Left cardiac atrium (tissue), 2 donors: ENCODE measurements around the gene MEIOB. TPM values are rescaled to one million over a fixed set of nuclear protein-coding genes. Genes with fewer than 3 reads are reported as not detected.

Experiments
- total RNA-seq, 2 donors: library from RNA; stranded (reverse); fragmentation: NEBNext Ultra II Directional; extraction: Animal tissue kit (Norgen Biotek cat#: 25700); gene quantifications; one replicate each; pipeline ENCODE4 v1.2.1, GENCODE V29; 2021
- donor health status: DM: no; HTN: yes; CAD: no; lungs with severe emphysema.
- donor health status: DM: yes; HTN: yes; CAD: no.

Gene MEIOB
- total RNA-seq, 2 donors from 2014 or later, result 0.18 to 0.21 TPM

Other genes starting within 250 kb of the MEIOB start
- gene JPT2, start 193.9 kb downstream of the MEIOB start, total RNA-seq, result 10 to 100 TPM; 29.1 to 35.3 TPM
- 10 to 100 TPM; 60.9 to 70.4 TPM for gene MAPK8IP3, start 166.0 kb downstream of the MEIOB start, total RNA-seq
- 10 to 100 TPM; 35.7 to 43.4 TPM for gene NME3, start 100.6 kb downstream of the MEIOB start, total RNA-seq
- 10 to 100 TPM in 1 of 2 donors, 1 to 10 TPM in 1; 6.9 to 11.9 TPM for gene EME2, start 99.4 kb downstream of the MEIOB start, total RNA-seq
- gene MRPS34, start 99.0 kb downstream of the MEIOB start, total RNA-seq, result 10 to 100 TPM; 57.0 to 69.2 TPM
- gene SPSB3, start 89.6 kb downstream of the MEIOB start, total RNA-seq, result 10 to 100 TPM; 25.9 to 27.7 TPM
- gene NUBP2, start 89.2 kb downstream of the MEIOB start, total RNA-seq, result 10 to 100 TPM; 32.5 to 33.6 TPM
- gene IGFALS, start 78.5 kb downstream of the MEIOB start, total RNA-seq, result not detected
- gene HAGH, start 45.3 kb downstream of the MEIOB start, total RNA-seq, result 100 to 1,000 TPM; 113 to 123 TPM
- 10 to 100 TPM; 21.1 to 21.2 TPM for gene FAHD1, start 45.0 kb downstream of the MEIOB start, total RNA-seq
- gene HS3ST6, start 46.3 kb upstream of the MEIOB start, total RNA-seq, result not detected
- gene MSRB1, start 71.0 kb upstream of the MEIOB start, total RNA-seq, result 10 to 100 TPM; 23.6 to 30.8 TPM
- gene RPL3L, start 82.5 kb upstream of the MEIOB start, total RNA-seq, result 10 to 100 TPM; 33.4 to 78.2 TPM
- gene NDUFB10, start 87.4 kb upstream of the MEIOB start, total RNA-seq, result 100 to 1,000 TPM; 411 to 435 TPM
- gene RPS2, start 92.7 kb upstream of the MEIOB start, total RNA-seq, result 1,000 to 10,000 TPM; 1,152 to 1,209 TPM
- gene RNF151, start 94.7 kb upstream of the MEIOB start, total RNA-seq, result not detected
- gene TBL3, start 99.9 kb upstream of the MEIOB start, total RNA-seq, result 10 to 100 TPM; 19.4 to 21.5 TPM
- gene NOXO1, start 109.3 kb upstream of the MEIOB start, total RNA-seq, result not detected
- gene GFER, start 112.0 kb upstream of the MEIOB start, total RNA-seq, result 10 to 100 TPM; 18.1 to 20.6 TPM
- gene SYNGR3, start 117.8 kb upstream of the MEIOB start, total RNA-seq, result 1 to 10 TPM in 1 of 2 donors, under 1 TPM in 1; 0.74 to 1.9 TPM
- gene ZNF598, start 137.7 kb upstream of the MEIOB start, total RNA-seq, result 10 to 100 TPM; 14.7 to 22.9 TPM
- under 1 TPM in 1 of 2 donors, not detected in 1; 0.84 TPM for gene NPW, start 147.6 kb upstream of the MEIOB start, total RNA-seq
- gene NHERF2, start 154.7 kb upstream of the MEIOB start, total RNA-seq, result 100 to 1,000 TPM; 164 to 242 TPM
- gene NTHL1, start 175.7 kb upstream of the MEIOB start, total RNA-seq, result 10 to 100 TPM in 1 of 2 donors, 1 to 10 TPM in 1; 5.7 to 16.6 TPM
- gene TSC2, start 175.8 kb upstream of the MEIOB start, total RNA-seq, result 10 to 100 TPM; 54.3 to 73.4 TPM